Measurements from ENCODE around the gene MKRN1. TPM values are rescaled to one million over a fixed set of nuclear protein-coding genes. Genes with fewer than 3 reads are reported as not detected.

Gene MKRN1
- total RNA-seq, 1 experiment from 2014 or later: 87.9 TPM

GRCh38 chr7:140463111-140463510 lies 16.2 kb downstream of the MKRN1 start:
- Histone ChIP-seq H3K9me3 (ENCODE audit: control insufficient read depth, insufficient read depth, low read depth, low read length) (no peaks in the 10 kb centered on the region), H3K36me3 (ENCODE audit: control insufficient read depth, insufficient read depth, low read length) (peaks cover 12% of the 10 kb centered on the region), H3K27me3 (ENCODE audit: control insufficient read depth, insufficient read depth, low read length) (no peaks in the 10 kb centered on the region), H3K4me1 (ENCODE audit: control insufficient read depth, insufficient read depth, low read length) (no peaks in the 10 kb centered on the region), H3K27ac (ENCODE audit: low read length) (no peak overlapping the region), H3K4me3 (ENCODE audit: low read depth in 2 of 2, low read length in 2 of 2) (no peak overlapping the region)
- CTCF ChIA-PET: no interaction called here
- no TSS peak for BruUV-seq (replicated peaks)
- intact Hi-C loops (cut with micrococcal nuclease; ENCODE audit: unreplicated experiment): no loop called here
- ATAC-seq (no peak), DNase-seq (ENCODE audit: low read depth, low spot score) (no peak)
- in situ Hi-C loops (cut with HindIII; ENCODE audit: low pct_unique_long_range_greater_than_20kb, low sequenced_read_pairs): no loop called here
- POLR2A ChIA-PET: no interaction called here
- TF ChIP-seq REST (IDR thresholded peaks at IDR 0.05; ENCODE audit: insufficient read depth in 1 of 2, low read depth in 2 of 2, low read length in 1 of 2) (no peak), POLR2AphosphoS5 (IDR thresholded peaks at IDR 0.05; ENCODE audit: low read depth, low read length) (no peak), TCF7L2 (IDR thresholded peaks at IDR 0.05; ENCODE audit: low read depth, low read length) (no peak), SIN3A (IDR thresholded peaks at IDR 0.05; ENCODE audit: borderline replicate concordance, insufficient read depth, low read depth, low read length) (no peak)
- TF ChIP-seq, protein P1, sequence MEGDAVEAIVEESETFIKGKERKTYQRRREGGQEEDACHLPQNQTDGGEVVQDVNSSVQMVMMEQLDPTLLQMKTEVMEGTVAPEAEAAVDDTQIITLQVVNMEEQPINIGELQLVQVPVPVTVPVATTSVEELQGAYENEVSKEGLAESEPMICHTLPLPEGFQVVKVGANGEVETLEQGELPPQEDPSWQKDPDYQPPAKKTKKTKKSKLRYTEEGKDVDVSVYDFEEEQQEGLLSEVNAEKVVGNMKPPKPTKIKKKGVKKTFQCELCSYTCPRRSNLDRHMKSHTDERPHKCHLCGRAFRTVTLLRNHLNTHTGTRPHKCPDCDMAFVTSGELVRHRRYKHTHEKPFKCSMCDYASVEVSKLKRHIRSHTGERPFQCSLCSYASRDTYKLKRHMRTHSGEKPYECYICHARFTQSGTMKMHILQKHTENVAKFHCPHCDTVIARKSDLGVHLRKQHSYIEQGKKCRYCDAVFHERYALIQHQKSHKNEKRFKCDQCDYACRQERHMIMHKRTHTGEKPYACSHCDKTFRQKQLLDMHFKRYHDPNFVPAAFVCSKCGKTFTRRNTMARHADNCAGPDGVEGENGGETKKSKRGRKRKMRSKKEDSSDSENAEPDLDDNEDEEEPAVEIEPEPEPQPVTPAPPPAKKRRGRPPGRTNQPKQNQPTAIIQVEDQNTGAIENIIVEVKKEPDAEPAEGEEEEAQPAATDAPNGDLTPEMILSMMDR (IDR thresholded peaks at IDR 0.05): no peak

- in situ Hi-C loops (cut with HindIII; ENCODE audit: low pct_unique_long_range_greater_than_20kb, low sequenced_read_pairs) (no loop called here), intact Hi-C loops (cut with micrococcal nuclease; ENCODE audit: unreplicated experiment) (no loop called here)
- Histone ChIP-seq H3K36me3 (ENCODE audit: control insufficient read depth, insufficient read depth, low read length) (peaks cover 27% of the 10 kb centered on the region), H3K27ac (ENCODE audit: low read length) (no peak overlapping the region), H3K4me1 (ENCODE audit: control insufficient read depth, insufficient read depth, low read length) (no peaks in the 10 kb centered on the region), H3K9me3 (ENCODE audit: control insufficient read depth, insufficient read depth, low read depth, low read length) (no peaks in the 10 kb centered on the region), H3K27me3 (ENCODE audit: control insufficient read depth, insufficient read depth, low read length) (no peaks in the 10 kb centered on the region), H3K4me3 (ENCODE audit: low read depth in 2 of 2, low read length in 2 of 2) (no peak overlapping the region)
- no TSS peak for BruUV-seq (replicated peaks)
- ChIA-PET CTCF (no interaction called here), POLR2A (no interaction called here)
- no peak for TF ChIP-seq TCF7L2 (IDR thresholded peaks at IDR 0.05; ENCODE audit: low read depth, low read length)
- no peak for TF ChIP-seq SIN3A (IDR thresholded peaks at IDR 0.05; ENCODE audit: borderline replicate concordance, insufficient read depth, low read depth, low read length)
- TF ChIP-seq POLR2AphosphoS5 (IDR thresholded peaks at IDR 0.05; ENCODE audit: low read depth, low read length): no peak
- no peak for TF ChIP-seq REST (IDR thresholded peaks at IDR 0.05; ENCODE audit: insufficient read depth in 1 of 2, low read depth in 2 of 2, low read length in 1 of 2)
- TF ChIP-seq, protein P1 (IDR thresholded peaks at IDR 0.05): no peak
- ATAC-seq: no peak
- DNase-seq (ENCODE audit: low read depth, low spot score): no peak
Observed at GRCh38 chr7:140458916-140459315, 20.4 kb downstream of the MKRN1 start.
